Coronary artery (tissue), 2 donors: ENCODE data around the gene SPATA16.

Experiments used
- DNase-seq: peaks from one replicate; pipeline ENCODE4 v3.0.0-alpha.2; 2017; ENCODE audit warnings: low spot score
- H3K27ac ChIP-seq, 2 donors: fragments of 200-600 bp; sonication (generic); one replicate each; pipeline ENCODE4 v1.5.1; 2016 to 2019
- H3K4me3 ChIP-seq: fragments of 200-600 bp; sonication (generic); 2 replicates; pipeline ENCODE4 v1.5.1; 2016; ENCODE audit warnings: mild to moderate bottlenecking, moderate library complexity
- CTCF ChIP-seq: fragments of 200-600 bp; sonication (generic); IDR thresholded peaks from one replicate; pipeline ENCODE4 v1.5.1; 2019; ENCODE audit warnings: antibody characterized with exemption

The SPATA16 gene

DNA sequence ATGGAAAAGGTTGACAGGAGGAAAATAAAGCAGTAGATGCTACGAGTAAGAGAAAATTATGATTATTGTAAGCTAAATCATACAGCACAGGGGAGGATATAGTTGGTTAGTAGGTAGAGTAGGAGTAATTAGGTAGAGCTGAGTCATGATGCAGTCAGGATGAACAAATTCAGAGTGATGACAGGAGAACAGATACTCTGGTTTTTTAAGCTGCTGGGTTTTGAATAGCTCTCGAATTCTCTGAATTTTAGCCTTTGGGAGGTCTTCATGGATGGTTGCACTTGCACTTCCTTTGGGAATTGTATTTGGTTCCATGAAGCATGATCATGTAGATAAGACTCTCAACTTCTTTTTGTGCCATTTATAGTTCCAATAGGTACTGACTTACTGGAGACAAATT, 294.3 kb downstream of the SPATA16 start:
- TF ChIP-seq CTCF, result no peak
- no peak for DNase-seq
- no peak overlapping the region for H3K4me3 ChIP-seq
- no peak overlapping the region for H3K27ac ChIP-seq

GRCh38 chr3:172846103-172846561, 294.9 kb downstream of the SPATA16 start:
- Histone ChIP-seq H3K27ac (no peak overlapping the region), H3K4me3 (no peak overlapping the region)
- TF ChIP-seq CTCF, result no peak
- no peak for DNase-seq

DNA sequence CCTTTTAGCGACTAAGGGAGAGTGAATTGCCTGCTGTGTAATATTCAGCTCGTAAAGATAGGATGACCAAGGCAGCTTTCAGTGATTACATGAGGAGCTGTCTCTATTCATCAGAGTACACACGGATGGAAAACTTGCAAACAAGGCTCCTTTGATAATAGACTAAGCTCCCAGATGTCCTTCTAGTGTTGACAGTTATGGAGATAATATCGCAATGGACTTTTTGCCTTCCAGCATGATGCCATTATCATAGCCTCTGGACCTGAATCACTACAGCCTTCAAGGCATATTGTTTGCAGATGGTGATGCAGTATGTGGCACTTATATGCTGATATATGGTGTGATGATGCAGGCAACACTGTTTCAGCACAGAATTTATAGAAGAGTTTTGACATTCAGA, 296.6 kb downstream of the SPATA16 start:
- no peak overlapping the region for H3K27ac ChIP-seq
- DNase-seq, result no peak
- no peak overlapping the region for H3K4me3 ChIP-seq
- no peak for TF ChIP-seq CTCF

GRCh38 chr3:172840913-172841312, 300.1 kb downstream of the SPATA16 start:
- DNase-seq, result no peak
- no peak for TF ChIP-seq CTCF
- no peak overlapping the region for H3K4me3 ChIP-seq
- no peak overlapping the region for H3K27ac ChIP-seq

DNA sequence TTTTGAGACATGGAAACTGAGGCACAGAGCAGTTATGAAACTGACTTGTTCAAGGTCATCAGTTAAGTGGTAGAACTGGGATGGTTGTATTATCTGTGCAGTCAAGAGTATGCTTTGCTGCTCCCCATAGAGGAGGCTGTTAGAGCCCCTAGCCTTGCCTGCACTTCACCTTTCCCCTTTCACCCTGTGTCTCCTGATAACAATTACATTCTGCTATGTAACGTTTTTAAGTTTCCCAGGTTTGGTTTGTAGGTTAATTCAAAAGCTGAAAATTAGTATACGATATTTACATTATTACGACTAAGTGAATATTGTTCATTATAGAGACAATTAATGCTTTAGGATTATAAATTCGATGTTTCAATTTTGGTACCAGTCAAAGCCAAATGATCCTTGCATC, 300.6 kb downstream of the SPATA16 start:
- no peak for TF ChIP-seq CTCF
- Histone ChIP-seq H3K4me3 (no peak overlapping the region), H3K27ac (no peak overlapping the region)
- no peak for DNase-seq

DNA sequence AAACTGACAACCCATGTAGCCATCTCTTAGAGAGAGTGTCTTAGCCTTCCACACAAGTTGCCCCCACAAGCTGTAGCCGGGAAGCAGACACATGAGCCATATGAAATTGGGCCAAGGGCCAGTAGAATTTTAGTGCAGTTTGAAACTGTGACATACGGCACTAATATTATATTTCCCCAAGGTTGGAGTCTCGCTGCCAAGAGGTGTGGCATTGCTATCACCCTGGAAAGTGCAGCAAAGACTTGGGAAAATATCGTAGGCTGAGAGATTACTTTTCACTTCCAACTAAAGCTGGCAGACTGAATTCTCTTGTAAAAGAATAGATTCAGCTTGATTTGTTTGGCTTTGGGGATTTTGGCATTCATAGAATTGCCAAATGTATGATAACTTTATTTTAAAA, 301.4 kb downstream of the SPATA16 start:
- no peak for DNase-seq
- TF ChIP-seq CTCF, result no peak
- Histone ChIP-seq H3K27ac (no peak overlapping the region), H3K4me3 (no peak overlapping the region)
